Fibroblast of villous mesenchyme (primary cell): Measurements from ENCODE around the gene ZNRF3. TPM values are rescaled to one million over a fixed set of nuclear protein-coding genes. Genes with fewer than 3 reads are reported as not detected.
A peak's percentile ranks its signal among the peaks of the same experiment; 100 is the strongest.

ENCODE experiments used
- DNase-seq: peaks from one replicate; pipeline ENCODE4 v3.0.0-alpha.2; 2010; ENCODE audit warnings: low read depth
- H3K4me3 ChIP-seq: 2 replicates; pipeline ENCODE4 v1.5.1; 2011; ENCODE audit warnings: low read depth, mild to moderate bottlenecking, low read length
- CTCF ChIP-seq: IDR thresholded peaks from 2 replicates; pipeline ENCODE4 v1.5.1; 2012; ENCODE audit warnings: low read depth, mild to moderate bottlenecking, low read length; ENCODE audit not compliant: insufficient read depth
- total RNA-seq: library from RNA; depleted of rRNA; stranded (reverse); fragments of >200 nt; gene quantifications from 2 replicates; pipeline ENCODE4 v1.2.3, GENCODE V29; 2012

Gene ZNRF3
- total RNA-seq, 1 donor = 1.7 TPM

GRCh38 chr22:28983788-28984441, 100.5 kb downstream of the ZNRF3 start:
- H3K4me3 ChIP-seq = no peak overlapping the region
- DNase-seq = no peak
- TF ChIP-seq CTCF = no peak

GRCh38 chr22:28984482-28985158, 101.2 kb downstream of the ZNRF3 start:
- H3K4me3 ChIP-seq = no peak overlapping the region
- TF ChIP-seq CTCF = no peak
- DNase-seq = peak; percentile 17

GRCh38 chr22:28985581-28986290, 102.4 kb downstream of the ZNRF3 start:
- no peak for DNase-seq

GRCh38 chr22:28986366-28986765, 103.0 kb downstream of the ZNRF3 start:
- no peak for TF ChIP-seq CTCF
- peak; percentile 97 for DNase-seq
- no peak overlapping the region for H3K4me3 ChIP-seq

More at GRCh38 chr22:28985581-28986290, 102.4 kb downstream of the ZNRF3 start:
- no peak for TF ChIP-seq CTCF
- H3K4me3 ChIP-seq = no peak overlapping the region

GRCh38 chr22:28988457-28988856, 105.1 kb downstream of the ZNRF3 start:
- no peak overlapping the region for H3K4me3 ChIP-seq
- no peak for DNase-seq
- TF ChIP-seq CTCF = no peak

GRCh38 chr22:28989035-28989464, 105.7 kb downstream of the ZNRF3 start:
- H3K4me3 ChIP-seq = no peak overlapping the region
- no peak for TF ChIP-seq CTCF
- no peak for DNase-seq
